Activated T-helper 17 cell treated with anti-CD3 and anti-CD28 coated beads, Interleukin-2, amount 50 U/mL, for 72 hours (primary cell): ENCODE results near the gene ADAM12. TPM values are rescaled to one million over a fixed set of nuclear protein-coding genes. Genes with fewer than 3 reads are reported as not detected.

Experiments used
- ATAC-seq: fragments of 150-1000 bp; cut with Tn5 transposase; replicated peaks from 2 replicates; pipeline ENCODE4 v1.10.0; 2021; ENCODE audit warnings: mild to moderate bottlenecking, moderate library complexity
- H3K27ac Mint-ChIP-seq: one replicate; pipeline ENCODE4 v1.8.0; 2022; ENCODE audit warnings: mixed read lengths
- H3K27me3 Mint-ChIP-seq: one replicate; pipeline ENCODE4 v1.8.0; 2022; ENCODE audit warnings: mixed read lengths
- H3K36me3 Mint-ChIP-seq: one replicate; pipeline ENCODE4 v1.8.0; 2022; ENCODE audit warnings: low read depth, mild to moderate bottlenecking, mixed read lengths
- H3K4me1 Mint-ChIP-seq: one replicate; pipeline ENCODE4 v1.8.0; 2022; ENCODE audit warnings: mixed read lengths
- H3K4me3 Mint-ChIP-seq: one replicate; pipeline ENCODE4 v1.8.0; 2022; ENCODE audit warnings: mild to moderate bottlenecking, mixed read lengths
- H3K9me3 Mint-ChIP-seq: one replicate; pipeline ENCODE4 v1.8.0; 2022; ENCODE audit warnings: mixed read lengths
- total RNA-seq, 2 donors: library from RNA; stranded (reverse); gene quantifications; one replicate each; pipeline ENCODE4 v1.2.3, GENCODE V29; 2022

Gene ADAM12
- total RNA-seq, 2 donors from 2014 or later, result 8.4 to 25.5 TPM

DNA sequence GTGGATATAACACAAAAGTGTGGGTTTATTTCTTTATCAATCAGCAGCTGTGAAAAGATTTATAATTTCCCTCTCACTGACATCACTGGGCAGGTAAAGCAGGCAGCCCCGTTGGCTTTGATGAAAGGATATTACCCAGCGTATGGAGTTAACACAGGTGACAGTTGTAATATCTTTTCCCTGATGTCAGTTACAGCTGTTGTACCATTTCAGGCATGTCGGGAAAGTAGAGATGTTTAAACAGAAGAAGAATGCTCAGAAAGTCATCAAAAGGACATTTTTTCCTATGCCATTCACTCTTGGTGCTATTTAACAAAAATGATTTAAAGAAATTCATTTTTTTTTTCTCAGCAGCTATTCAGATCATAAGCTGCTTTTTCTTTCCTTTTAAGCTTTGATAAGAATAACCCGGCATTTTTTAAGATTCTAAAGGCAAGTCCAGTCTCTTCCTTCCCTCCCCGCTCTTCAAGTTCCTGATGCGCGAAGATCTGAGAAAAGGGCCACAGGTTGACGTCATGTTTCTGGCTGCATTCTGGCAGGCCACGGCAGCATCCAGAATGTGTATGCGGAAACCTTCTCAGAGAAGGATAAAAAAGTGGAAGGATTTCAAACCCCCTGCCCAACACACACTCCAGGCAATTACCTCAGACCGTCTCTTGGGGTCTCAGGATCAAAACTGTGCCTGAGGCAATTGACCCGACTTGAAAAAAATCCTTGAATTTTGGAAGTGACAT, 32.5 kb upstream of the ADAM12 start:
- peaks cover 14% of the 10 kb centered on the region for H3K9me3 Mint-ChIP-seq
- H3K36me3 Mint-ChIP-seq, result no peaks in the 10 kb centered on the region
- no peak overlapping the region for H3K4me3 Mint-ChIP-seq
- no peaks in the 10 kb centered on the region for H3K27me3 Mint-ChIP-seq
- H3K27ac Mint-ChIP-seq, result no peak overlapping the region
- ATAC-seq, result no peak
- H3K4me1 Mint-ChIP-seq, result peaks cover 10% of the 10 kb centered on the region

DNA sequence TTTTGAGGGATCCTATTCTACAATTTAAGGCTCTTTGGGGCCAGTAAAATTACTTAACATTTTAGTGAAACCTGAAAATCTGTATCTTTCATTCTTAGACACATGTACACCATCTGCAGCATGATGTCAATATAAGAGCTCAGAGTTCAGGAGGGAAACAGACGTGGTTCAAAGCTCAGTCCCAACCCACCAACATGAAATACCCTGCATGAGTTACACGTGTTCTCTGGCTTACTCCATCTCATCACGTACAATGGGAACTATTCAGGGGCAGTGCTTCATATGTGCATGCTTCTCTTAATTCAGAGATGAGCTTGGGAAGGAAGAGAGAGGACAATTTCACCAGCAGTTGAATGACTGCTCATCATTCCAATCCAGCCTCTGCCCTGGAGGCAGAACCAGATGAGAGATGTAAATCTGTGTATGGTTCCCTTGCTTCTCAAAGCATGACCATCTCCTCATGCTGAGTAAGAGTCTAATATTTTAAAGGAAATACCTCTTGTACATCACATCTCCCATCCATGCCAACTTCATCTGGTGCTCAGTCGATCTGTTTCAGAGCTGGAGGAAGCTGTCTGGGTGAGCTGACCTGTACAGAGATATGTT, 29.0 kb upstream of the ADAM12 start:
- no peak overlapping the region for H3K4me3 Mint-ChIP-seq
- H3K4me1 Mint-ChIP-seq, result peaks cover 4% of the 10 kb centered on the region
- H3K27ac Mint-ChIP-seq, result no peak overlapping the region
- ATAC-seq, result no peak
- H3K36me3 Mint-ChIP-seq, result no peaks in the 10 kb centered on the region
- H3K9me3 Mint-ChIP-seq, result peaks cover 10% of the 10 kb centered on the region
- no peaks in the 10 kb centered on the region for H3K27me3 Mint-ChIP-seq

DNA sequence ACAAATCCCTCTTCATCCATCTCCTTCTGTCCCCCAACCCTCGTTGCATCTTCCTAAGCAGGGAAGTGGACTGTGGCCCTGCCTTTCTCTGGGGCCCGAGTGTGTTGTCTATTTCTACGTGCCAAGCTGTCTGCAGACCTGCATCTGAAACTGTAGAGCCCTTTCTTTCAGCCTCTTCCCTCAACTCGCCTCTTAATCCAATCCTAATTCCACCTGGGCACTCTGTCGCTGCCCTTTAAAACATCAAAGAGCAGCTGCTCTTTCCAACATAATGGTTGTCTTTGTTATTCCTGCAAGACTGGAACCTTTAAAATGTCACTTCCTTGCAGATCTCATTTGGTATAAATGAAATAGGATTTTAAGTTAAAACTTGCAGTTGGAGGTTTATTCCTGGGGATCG, 21.5 kb upstream of the ADAM12 start:
- no peak for ATAC-seq
- H3K9me3 Mint-ChIP-seq, result no peaks in the 10 kb centered on the region
- no peaks in the 10 kb centered on the region for H3K4me1 Mint-ChIP-seq
- H3K27me3 Mint-ChIP-seq, result no peaks in the 10 kb centered on the region
- H3K4me3 Mint-ChIP-seq, result no peak overlapping the region
- no peak overlapping the region for H3K27ac Mint-ChIP-seq
- H3K36me3 Mint-ChIP-seq, result no peaks in the 10 kb centered on the region

DNA sequence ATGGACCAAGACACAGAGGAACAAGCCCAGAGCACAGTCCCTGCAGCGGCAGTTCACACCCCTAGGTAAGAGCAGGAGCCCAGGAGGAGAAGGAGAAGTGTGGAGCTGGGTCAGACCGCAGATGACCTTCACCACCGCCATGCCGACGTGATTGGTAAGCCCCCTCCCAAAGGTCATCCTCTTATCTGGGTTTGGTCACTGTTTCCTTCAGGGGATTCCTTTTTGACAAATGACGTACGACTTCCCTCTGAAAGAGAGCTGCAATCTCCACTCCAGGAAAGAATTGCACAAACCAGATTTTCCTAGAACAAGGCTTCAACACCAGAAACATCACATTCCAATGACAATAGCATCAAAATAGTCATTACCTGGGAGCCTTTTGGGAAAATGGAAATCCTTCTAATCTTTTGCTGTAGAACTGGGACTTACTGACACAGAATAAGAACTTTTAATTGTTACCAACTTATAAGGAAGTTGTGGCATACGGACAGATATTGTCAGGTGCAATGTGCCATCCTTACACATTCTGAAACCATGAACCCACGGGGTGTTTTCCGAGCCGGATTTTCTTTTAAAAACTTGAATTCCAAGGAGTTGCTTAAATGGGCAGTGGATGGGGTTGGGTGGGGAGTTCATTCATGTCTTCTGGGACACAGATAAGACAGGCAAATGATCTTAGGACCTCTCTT, 20.8 kb upstream of the ADAM12 start:
- no peak overlapping the region for H3K27ac Mint-ChIP-seq
- H3K27me3 Mint-ChIP-seq, result no peaks in the 10 kb centered on the region
- no peaks in the 10 kb centered on the region for H3K9me3 Mint-ChIP-seq
- no peak for ATAC-seq
- H3K4me1 Mint-ChIP-seq, result no peaks in the 10 kb centered on the region
- H3K4me3 Mint-ChIP-seq, result no peak overlapping the region
- no peaks in the 10 kb centered on the region for H3K36me3 Mint-ChIP-seq

DNA sequence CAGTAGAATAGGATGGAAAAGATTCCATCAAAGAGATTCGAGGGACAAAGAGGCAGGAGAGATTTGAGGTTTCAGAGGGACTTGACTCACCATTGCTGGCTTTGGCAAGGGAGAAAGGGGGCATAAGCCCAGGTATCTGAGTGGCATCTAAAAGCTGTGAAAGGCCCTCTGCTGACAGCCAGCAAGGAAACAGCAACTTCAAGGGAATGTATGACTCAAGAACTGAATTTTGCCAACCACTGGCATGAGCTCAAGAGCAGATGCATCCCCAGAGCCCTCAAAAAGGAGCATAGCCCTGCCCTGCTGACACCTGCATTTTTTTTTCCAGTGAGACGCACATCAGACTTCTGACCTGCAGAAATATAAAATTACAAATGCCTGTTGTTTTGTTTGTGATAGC, 19.6 kb upstream of the ADAM12 start:
- Mint-ChIP-seq H3K27ac (no peak overlapping the region), H3K9me3 (no peaks in the 10 kb centered on the region)

DNA sequence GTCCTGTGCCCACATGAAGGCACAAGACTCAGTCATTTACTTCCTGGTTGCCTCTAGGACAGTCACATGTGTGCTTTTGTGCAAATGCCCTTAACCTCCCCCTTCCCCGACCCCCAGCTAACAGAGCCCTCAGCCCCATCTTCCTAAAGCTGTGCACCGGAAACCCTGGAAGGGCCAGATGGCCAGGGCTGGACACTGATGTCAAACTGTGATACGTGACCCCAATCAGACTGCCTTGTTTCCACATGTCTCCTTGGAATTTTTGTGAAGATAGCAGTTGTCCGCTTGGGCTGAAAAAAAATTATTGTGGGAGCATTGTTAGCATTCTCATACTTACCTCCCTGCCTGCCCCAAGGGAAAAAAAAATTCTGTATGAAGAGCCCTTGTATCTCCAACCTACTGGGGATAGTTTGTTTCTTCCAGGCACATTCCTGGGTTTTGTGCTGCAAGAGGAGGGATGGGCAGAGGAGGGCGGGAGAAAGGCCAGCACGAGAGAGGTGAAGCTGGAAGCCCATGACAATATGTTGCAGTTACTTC, 17.0 kb upstream of the ADAM12 start:
- Mint-ChIP-seq H3K27ac (no peak overlapping the region), H3K27me3 (no peaks in the 10 kb centered on the region), H3K9me3 (no peaks in the 10 kb centered on the region), H3K4me3 (no peak overlapping the region), H3K4me1 (no peaks in the 10 kb centered on the region), H3K36me3 (no peaks in the 10 kb centered on the region)
- no peak for ATAC-seq

More for the DNA sequence above, 19.6 kb upstream of the ADAM12 start:
- Mint-ChIP-seq H3K27me3 (no peaks in the 10 kb centered on the region), H3K36me3 (no peaks in the 10 kb centered on the region), H3K4me1 (no peaks in the 10 kb centered on the region), H3K4me3 (no peak overlapping the region)
- ATAC-seq, result no peak

DNA sequence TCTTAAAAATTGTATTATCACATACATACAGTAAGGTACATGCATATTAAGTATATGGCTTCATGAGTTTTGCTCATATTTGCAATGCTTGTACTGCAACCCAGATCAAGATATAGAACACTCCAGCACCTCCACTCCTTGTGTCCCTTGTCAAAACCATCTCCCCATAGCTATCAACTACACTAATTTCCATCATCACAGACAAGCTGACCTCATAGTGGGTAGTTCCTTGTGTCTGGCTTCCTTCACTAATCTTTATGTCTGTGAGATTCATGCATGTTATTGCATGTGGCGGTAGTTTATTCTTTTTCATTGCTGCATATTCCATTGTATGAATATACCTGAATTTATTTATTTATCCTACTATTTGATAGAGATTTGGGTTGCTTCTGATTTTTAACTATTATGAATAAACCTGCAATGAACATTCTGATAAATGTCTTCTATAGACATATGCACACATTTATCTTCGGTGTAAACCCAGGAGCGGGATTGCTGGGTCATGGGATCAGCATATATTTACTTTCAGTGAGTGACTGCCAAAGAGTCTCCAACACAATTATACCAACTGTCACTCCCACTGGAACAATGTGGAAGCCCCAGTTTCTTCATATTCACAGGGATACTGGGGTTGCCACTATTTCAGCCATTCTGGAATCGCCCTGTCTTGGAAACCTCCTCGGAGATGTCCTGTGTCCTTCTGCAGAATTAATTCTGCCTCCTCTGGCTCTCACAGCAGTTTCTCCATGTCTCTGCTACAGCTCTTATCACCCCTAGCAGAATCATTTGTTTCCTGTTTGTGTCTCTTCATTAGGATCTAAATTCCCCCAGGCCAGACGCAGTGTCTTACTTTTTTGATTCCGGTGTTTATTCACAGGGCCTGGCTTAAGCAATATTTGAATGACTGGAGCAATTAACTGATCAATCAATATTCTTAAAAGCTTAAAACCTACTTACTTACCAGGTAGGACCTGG, 14.7 kb upstream of the ADAM12 start:
- Mint-ChIP-seq H3K27ac (no peak overlapping the region), H3K36me3 (no peaks in the 10 kb centered on the region), H3K9me3 (no peaks in the 10 kb centered on the region), H3K4me3 (no peak overlapping the region), H3K27me3 (no peaks in the 10 kb centered on the region), H3K4me1 (no peaks in the 10 kb centered on the region)
- no peak for ATAC-seq

DNA sequence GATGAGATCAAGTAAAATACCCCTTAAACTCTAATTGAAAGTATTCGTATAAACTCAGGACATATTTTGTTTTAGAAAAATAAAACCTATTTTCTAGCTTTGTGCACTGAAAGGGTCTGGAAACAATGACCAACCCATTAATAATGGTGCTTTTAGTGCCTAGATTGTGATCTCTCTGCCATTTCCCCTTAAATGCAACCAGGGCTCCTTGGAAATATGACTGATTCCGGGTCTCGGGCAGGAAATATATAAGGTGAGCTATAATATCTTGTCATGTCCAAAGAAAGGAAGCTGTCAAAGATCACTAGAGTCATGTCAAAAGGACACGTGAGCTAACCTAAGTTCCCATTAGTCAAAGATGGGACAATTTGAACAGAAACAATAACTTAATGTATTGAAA, 12.4 kb upstream of the ADAM12 start:
- H3K9me3 Mint-ChIP-seq, result no peaks in the 10 kb centered on the region
- H3K4me3 Mint-ChIP-seq, result no peak overlapping the region
- H3K27ac Mint-ChIP-seq, result no peak overlapping the region
- no peaks in the 10 kb centered on the region for H3K27me3 Mint-ChIP-seq
- ATAC-seq, result no peak
- no peaks in the 10 kb centered on the region for H3K4me1 Mint-ChIP-seq
- no peaks in the 10 kb centered on the region for H3K36me3 Mint-ChIP-seq

DNA sequence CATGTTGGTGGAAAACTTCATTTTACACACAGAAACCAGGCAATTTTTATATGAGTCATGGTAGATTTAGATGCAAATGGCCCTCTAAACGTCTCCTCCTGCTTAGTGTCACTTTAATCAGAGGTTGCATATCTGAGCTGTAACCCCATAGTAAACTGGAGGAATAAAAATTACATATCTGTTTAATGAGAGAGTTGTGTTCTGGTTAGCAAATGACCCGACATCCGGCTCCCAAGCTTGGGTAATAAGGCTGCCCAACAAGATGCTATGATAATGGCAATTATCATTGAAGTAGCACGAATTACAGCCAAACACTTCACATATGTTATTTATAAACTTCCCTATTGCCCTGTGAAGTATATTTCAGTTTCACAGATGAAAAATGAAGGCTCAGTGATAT, 10.6 kb upstream of the ADAM12 start:
- Mint-ChIP-seq H3K27me3 (no peaks in the 10 kb centered on the region), H3K9me3 (no peaks in the 10 kb centered on the region), H3K4me3 (peak overlapping the region; percentile 43), H3K27ac (no peak overlapping the region), H3K4me1 (no peaks in the 10 kb centered on the region), H3K36me3 (no peaks in the 10 kb centered on the region)
- peak; percentile 48 for ATAC-seq

DNA sequence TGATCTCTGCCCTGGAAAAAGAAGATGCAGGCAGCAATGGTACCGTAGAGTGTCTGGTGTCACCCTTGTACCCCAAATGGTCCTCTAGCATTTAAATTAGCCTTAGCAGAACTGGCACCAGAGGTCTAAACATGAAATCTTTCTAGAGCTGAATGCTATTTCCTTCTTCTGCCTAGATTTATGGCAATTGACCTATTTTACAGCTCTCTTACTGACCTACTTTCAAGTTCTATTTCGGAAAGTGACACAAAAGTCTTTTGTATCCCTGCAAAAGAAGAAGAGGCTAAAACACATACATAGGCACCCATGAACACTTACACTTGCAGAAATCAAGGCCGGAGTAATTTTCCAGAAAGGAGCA, 10.1 kb upstream of the ADAM12 start:
- ATAC-seq, result peak; percentile 22
- Mint-ChIP-seq H3K36me3 (no peaks in the 10 kb centered on the region), H3K4me1 (no peaks in the 10 kb centered on the region), H3K9me3 (no peaks in the 10 kb centered on the region), H3K27me3 (no peaks in the 10 kb centered on the region), H3K27ac (no peak overlapping the region), H3K4me3 (peak overlapping the region; percentile 43)

DNA sequence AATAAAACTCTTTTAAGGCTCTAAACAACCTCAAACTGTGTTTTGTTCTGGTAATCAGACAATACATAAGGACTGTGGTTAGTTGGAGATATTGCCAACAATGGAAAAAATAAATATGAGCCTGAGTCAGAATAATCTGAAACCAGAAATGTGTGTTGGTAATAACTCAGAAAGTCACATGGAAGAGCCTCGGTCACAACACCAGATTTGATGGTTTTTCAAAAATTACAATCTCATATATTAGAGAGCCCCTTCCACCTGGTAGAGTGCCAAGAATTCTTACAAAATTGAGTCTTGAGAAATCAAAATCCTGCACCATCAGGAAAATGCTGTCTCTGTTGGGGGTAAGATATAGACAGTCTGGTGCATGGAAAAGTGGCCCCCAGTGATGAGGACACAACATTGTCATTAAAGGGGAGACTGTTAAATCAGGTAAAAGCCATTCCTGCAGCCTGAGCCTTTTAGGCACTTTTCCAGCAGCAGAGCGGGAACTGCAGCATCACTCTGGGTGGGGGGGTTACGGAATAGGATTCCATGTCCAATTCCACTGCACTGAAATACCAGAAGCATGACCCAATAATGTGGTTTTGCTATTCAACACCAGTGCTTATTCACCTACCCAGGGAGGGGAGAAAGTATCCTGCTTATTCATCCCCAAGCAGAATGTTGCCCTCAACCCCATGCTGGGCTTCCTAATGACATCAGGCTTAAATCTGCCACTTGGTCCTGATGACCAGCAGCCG, 9.5 kb upstream of the ADAM12 start:
- Mint-ChIP-seq H3K27ac (no peak overlapping the region), H3K4me3 (peak overlapping the region; percentile 43), H3K36me3 (no peaks in the 10 kb centered on the region), H3K4me1 (no peaks in the 10 kb centered on the region), H3K9me3 (no peaks in the 10 kb centered on the region), H3K27me3 (no peaks in the 10 kb centered on the region)
- peak; percentile 78 for ATAC-seq

DNA sequence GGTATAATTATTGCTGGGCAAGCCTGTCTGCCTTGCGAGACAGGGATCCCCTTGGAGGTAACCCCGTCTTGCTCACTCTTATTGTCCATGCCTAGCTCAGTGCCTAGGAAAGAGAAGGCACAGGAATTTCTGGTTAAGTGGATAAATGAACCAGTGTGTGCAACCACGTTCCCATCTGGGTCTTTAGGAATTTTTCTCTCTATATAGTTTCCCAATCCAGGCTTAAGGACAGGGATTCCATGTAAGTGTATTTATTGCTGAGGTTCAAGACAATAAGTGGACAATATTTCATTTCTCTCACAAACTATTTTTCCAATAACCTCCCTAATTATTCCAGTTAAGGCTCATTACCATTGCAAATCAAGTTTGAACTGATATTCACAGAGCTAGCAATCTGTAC, 8.9 kb upstream of the ADAM12 start:
- no peak overlapping the region for H3K27ac Mint-ChIP-seq
- no peaks in the 10 kb centered on the region for H3K9me3 Mint-ChIP-seq
- no peaks in the 10 kb centered on the region for H3K36me3 Mint-ChIP-seq
- H3K27me3 Mint-ChIP-seq, result no peaks in the 10 kb centered on the region
- no peak overlapping the region for H3K4me3 Mint-ChIP-seq
- peaks cover 1% of the 10 kb centered on the region for H3K4me1 Mint-ChIP-seq
- no peak for ATAC-seq

DNA sequence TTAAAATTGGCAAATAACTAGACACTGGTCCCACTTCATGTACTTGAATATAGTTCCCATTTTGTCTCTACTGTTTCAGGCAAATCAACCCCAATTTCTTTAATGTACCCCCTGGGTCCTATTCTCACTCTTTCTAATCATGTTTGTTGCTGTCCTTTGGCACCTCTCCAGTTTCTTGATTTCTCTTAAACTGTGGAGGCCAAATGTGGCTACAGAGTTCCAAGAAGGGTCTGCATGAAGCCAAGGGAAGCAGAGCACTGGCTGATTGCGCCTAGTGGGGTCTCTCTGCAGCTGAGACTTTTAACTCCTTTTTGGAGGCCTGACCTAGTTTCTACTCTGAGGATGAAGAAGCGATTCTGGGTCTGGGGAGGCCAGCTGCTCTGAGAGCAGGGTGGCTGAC, 6.7 kb upstream of the ADAM12 start:
- Mint-ChIP-seq H3K27me3 (no peaks in the 10 kb centered on the region), H3K27ac (no peak overlapping the region), H3K9me3 (no peaks in the 10 kb centered on the region), H3K36me3 (no peaks in the 10 kb centered on the region), H3K4me1 (peaks cover 6% of the 10 kb centered on the region), H3K4me3 (no peak overlapping the region)
- ATAC-seq, result no peak

DNA sequence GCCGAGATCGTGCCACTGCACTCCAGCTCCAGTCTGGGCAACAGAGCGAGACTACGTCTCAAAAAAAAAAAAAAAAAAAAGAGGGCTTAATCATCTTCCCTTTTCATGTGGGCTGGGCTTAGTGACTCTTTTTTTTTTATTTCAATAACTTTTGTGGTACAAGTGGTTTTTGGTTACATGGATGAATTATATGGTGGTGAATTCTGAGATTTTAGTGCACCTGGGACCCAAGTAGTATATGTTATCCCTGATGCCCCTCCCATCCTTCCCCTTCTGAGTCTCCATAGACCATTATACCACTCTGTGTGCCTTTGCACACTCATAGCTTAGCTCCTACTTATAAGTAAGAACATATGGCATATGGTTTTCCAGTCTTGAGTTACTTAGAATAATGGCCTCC, 4.8 kb upstream of the ADAM12 start:
- peaks cover 6% of the 10 kb centered on the region for H3K4me1 Mint-ChIP-seq
- no peak overlapping the region for H3K4me3 Mint-ChIP-seq
- no peaks in the 10 kb centered on the region for H3K36me3 Mint-ChIP-seq
- no peak overlapping the region for H3K27ac Mint-ChIP-seq
- ATAC-seq, result no peak
- H3K27me3 Mint-ChIP-seq, result no peaks in the 10 kb centered on the region
- no peaks in the 10 kb centered on the region for H3K9me3 Mint-ChIP-seq
